Astrocyte (in vitro differentiated cells and primary cell): ENCODE measurements around the gene IFIT2. TPM values are rescaled to one million over a fixed set of nuclear protein-coding genes. Genes with fewer than 3 reads are reported as not detected.

ENCODE experiments used
- DNase-seq: peaks from one replicate; pipeline ENCODE4 v3.0.0-alpha.2; 2010; ENCODE audit warnings: low read depth
- FAIRE-seq: peaks from 2 replicates; lab custom pipeline; 2011; peaks lifted over from hg19 to GRCh38; lab: Jason Lieb, UNC
- H2AFZ ChIP-seq: 2 replicates; pipeline ENCODE4 v1.6.0; 2012; ENCODE audit warnings: low read depth, low read length, inconsistent platforms
- H3K27ac ChIP-seq: 2 replicates; pipeline ENCODE4 v1.5.1; 2011; ENCODE audit warnings: low read depth, low read length, inconsistent platforms
- H3K27me3 ChIP-seq: 2 replicates; pipeline ENCODE4 v1.6.0; 2011; ENCODE audit warnings: low read length, inconsistent platforms; ENCODE audit not compliant: insufficient read depth
- H3K36me3 ChIP-seq: 2 replicates; pipeline ENCODE4 v1.5.1; 2011; ENCODE audit warnings: low read length, inconsistent platforms; ENCODE audit not compliant: insufficient read depth
- H3K4me1 ChIP-seq: 2 replicates; pipeline ENCODE4 v1.5.1; 2011; ENCODE audit warnings: low read length, inconsistent platforms; ENCODE audit not compliant: insufficient read depth
- H3K4me2 ChIP-seq: 2 replicates; pipeline ENCODE4 v1.6.0; 2012; ENCODE audit warnings: low read length, inconsistent platforms
- H3K4me3 ChIP-seq: 2 replicates; pipeline ENCODE4 v1.5.1; 2011; ENCODE audit warnings: low read depth, mild to moderate bottlenecking, low read length, inconsistent platforms; ENCODE audit not compliant: insufficient read depth
- H3K79me2 ChIP-seq: 2 replicates; pipeline ENCODE4 v1.6.0; 2012; ENCODE audit warnings: mild to moderate bottlenecking, low read length, inconsistent platforms; ENCODE audit not compliant: insufficient read depth
- H3K9ac ChIP-seq: 2 replicates; pipeline ENCODE4 v1.6.0; 2012; ENCODE audit warnings: mild to moderate bottlenecking, low read length, inconsistent platforms
- H3K9me3 ChIP-seq: 2 replicates; pipeline ENCODE4 v1.5.1; 2012; ENCODE audit warnings: low read depth, mild to moderate bottlenecking, low read length, inconsistent platforms; ENCODE audit not compliant: insufficient read depth
- H4K20me1 ChIP-seq: 2 replicates; pipeline ENCODE4 v1.6.0; 2012; ENCODE audit warnings: low read length, inconsistent platforms; ENCODE audit not compliant: insufficient read depth
- H3K27ac Mint-ChIP-seq: one replicate; pipeline ENCODE4 v1.8.0; 2021; ENCODE audit warnings: mild to moderate bottlenecking, mixed read lengths; ENCODE audit not compliant: unreplicated experiment
- H3K27me3 Mint-ChIP-seq: one replicate; pipeline ENCODE4 v1.8.0; 2021; ENCODE audit warnings: low read depth, mixed read lengths; ENCODE audit not compliant: unreplicated experiment
- H3K36me3 Mint-ChIP-seq: one replicate; pipeline ENCODE4 v1.8.0; 2021; ENCODE audit warnings: low read depth, mixed read lengths; ENCODE audit not compliant: unreplicated experiment
- H3K4me1 Mint-ChIP-seq: one replicate; pipeline ENCODE4 v1.8.0; 2021; ENCODE audit warnings: low read depth, mixed read lengths; ENCODE audit not compliant: unreplicated experiment
- H3K4me3 Mint-ChIP-seq: one replicate; pipeline ENCODE4 v1.8.0; 2021; ENCODE audit warnings: mild to moderate bottlenecking, moderate library complexity, mixed read lengths; ENCODE audit not compliant: unreplicated experiment
- H3K9me3 Mint-ChIP-seq: one replicate; pipeline ENCODE4 v1.8.0; 2021; ENCODE audit warnings: mild to moderate bottlenecking, mixed read lengths; ENCODE audit not compliant: unreplicated experiment
- CTCF ChIP-seq: IDR thresholded peaks from 2 replicates; pipeline ENCODE4 v1.5.1; 2011; ENCODE audit warnings: low read depth, mild to moderate bottlenecking, inconsistent platforms, low read length, moderate library complexity; ENCODE audit not compliant: insufficient read depth
- EZH2 ChIP-seq: IDR thresholded peaks from 2 replicates; pipeline ENCODE4 v1.6.1; 2012; ENCODE audit warnings: mild to moderate bottlenecking, low read length, inconsistent platforms; ENCODE audit not compliant: insufficient read depth
- total RNA-seq: library from RNA; stranded (reverse); gene quantifications from 2 replicates; pipeline ENCODE4 v1.2.1, GENCODE V29; 2021

IFIT2 gene
- total RNA-seq, 1 donor from 2014 or later, result 36.0 TPM

DNA sequence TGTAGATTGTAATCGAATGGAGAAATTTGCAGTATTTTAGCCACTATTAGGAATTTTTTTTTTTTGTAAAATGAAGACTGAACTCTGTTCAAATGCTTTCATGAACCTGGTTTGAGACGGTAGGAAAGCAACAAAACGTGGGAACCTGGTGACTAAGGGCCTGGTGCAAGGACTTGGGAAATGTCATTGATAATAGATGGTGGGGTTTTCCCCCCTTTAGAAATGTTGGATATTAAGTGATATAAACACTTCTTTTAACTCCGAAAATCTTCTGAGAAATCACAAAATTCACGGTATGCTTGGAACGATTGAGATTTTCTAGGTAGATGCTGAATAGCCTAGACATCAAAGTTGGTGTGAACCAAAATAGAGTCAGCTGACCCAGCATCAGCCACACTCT is 6.4 kb downstream of the IFIT2 start:
- TF ChIP-seq EZH2, result no peak
- no peak for TF ChIP-seq CTCF
- Histone ChIP-seq H3K4me1 (no peaks in the 10 kb centered on the region), H3K4me3 (no peak overlapping the region), H3K9me3 (no peaks in the 10 kb centered on the region), H3K79me2 (no peaks in the 10 kb centered on the region), H2AFZ (no peak overlapping the region), H3K27ac (no peak overlapping the region), H4K20me1 (no peaks in the 10 kb centered on the region), H3K27me3 (no peaks in the 10 kb centered on the region), H3K9ac (no peak overlapping the region), H3K4me2 (no peak overlapping the region), H3K36me3 (no peaks in the 10 kb centered on the region)
- DNase-seq (no peak), FAIRE-seq (no peak)
- Mint-ChIP-seq H3K27me3 (no peaks in the 10 kb centered on the region), H3K27ac (no peak overlapping the region), H3K9me3 (no peaks in the 10 kb centered on the region), H3K36me3 (peaks cover 7% of the 10 kb centered on the region), H3K4me3 (no peak overlapping the region), H3K4me1 (peaks cover 17% of the 10 kb centered on the region)

DNA sequence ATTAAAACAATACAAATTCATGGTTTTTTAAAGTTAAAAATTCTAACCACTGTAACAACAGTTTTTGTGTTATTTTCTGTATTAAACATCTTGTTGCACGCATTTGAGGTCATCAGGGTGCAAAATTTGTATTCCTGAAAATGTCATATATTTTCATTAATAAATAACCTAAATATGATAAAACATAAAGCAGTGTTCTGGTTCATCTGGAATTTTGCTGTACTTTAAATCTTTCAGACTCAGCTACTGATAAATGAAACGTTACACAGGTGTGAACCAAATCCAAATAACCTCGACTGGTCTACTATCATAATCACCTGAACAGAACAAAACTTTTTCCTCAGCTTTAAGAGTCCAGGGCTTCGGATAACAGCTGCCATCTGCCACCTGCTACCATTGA is 6.9 kb downstream of the IFIT2 start:
- TF ChIP-seq CTCF (no peak), EZH2 (no peak)
- Histone ChIP-seq H3K4me1 (no peaks in the 10 kb centered on the region), H3K36me3 (no peaks in the 10 kb centered on the region), H3K9me3 (no peaks in the 10 kb centered on the region), H3K27me3 (no peaks in the 10 kb centered on the region), H2AFZ (no peak overlapping the region), H3K79me2 (no peaks in the 10 kb centered on the region), H3K9ac (no peak overlapping the region), H3K4me2 (no peak overlapping the region), H4K20me1 (no peaks in the 10 kb centered on the region), H3K27ac (no peak overlapping the region), H3K4me3 (no peak overlapping the region)
- no peaks in the 10 kb centered on the region for H3K9me3 Mint-ChIP-seq
- no peak for DNase-seq
- no peak for FAIRE-seq
- no peaks in the 10 kb centered on the region for H3K27me3 Mint-ChIP-seq
- no peak overlapping the region for H3K4me3 Mint-ChIP-seq
- H3K36me3 Mint-ChIP-seq, result peaks cover 7% of the 10 kb centered on the region
- H3K4me1 Mint-ChIP-seq, result peaks cover 16% of the 10 kb centered on the region
- no peak overlapping the region for H3K27ac Mint-ChIP-seq

- no peak overlapping the region for H2AFZ ChIP-seq
- no peaks in the 10 kb centered on the region for H3K9me3 ChIP-seq
- no peaks in the 10 kb centered on the region for H3K79me2 ChIP-seq
- TF ChIP-seq EZH2, result no peak
- TF ChIP-seq CTCF, result no peak
- H3K36me3 Mint-ChIP-seq, result peaks cover 5% of the 10 kb centered on the region
- H3K4me1 Mint-ChIP-seq, result peaks cover 11% of the 10 kb centered on the region
- no peaks in the 10 kb centered on the region for H3K4me1 ChIP-seq
- FAIRE-seq (no peak), DNase-seq (no peak)
- H3K4me3 Mint-ChIP-seq, result no peak overlapping the region
- no peak overlapping the region for H3K4me2 ChIP-seq
- H3K9ac ChIP-seq, result no peak overlapping the region
- H3K4me3 ChIP-seq, result no peak overlapping the region
- H3K27ac ChIP-seq, result no peak overlapping the region
- H3K27me3 ChIP-seq, result no peaks in the 10 kb centered on the region
- H3K27ac Mint-ChIP-seq, result no peak overlapping the region
- no peaks in the 10 kb centered on the region for H4K20me1 ChIP-seq
- H3K36me3 ChIP-seq, result no peaks in the 10 kb centered on the region
- no peaks in the 10 kb centered on the region for H3K27me3 Mint-ChIP-seq
- no peaks in the 10 kb centered on the region for H3K9me3 Mint-ChIP-seq
These were observed 7.6 kb downstream of the IFIT2 start for GRCh38 chr10:89309156-89310055.
